Smooth muscle cell (in vitro differentiated cells): ENCODE data around the gene PRLR. TPM values are rescaled to one million over a fixed set of nuclear protein-coding genes. Genes with fewer than 3 reads are reported as not detected.

Source experiments
- DNase-seq: peaks from one replicate; lab custom pipeline; 2025; ENCODE audit not compliant: unreplicated experiment; lab: John Stamatoyannopoulos, UW
- H2AFZ ChIP-seq: fragments of 200-600 bp; sonication (generic); 2 replicates; pipeline ENCODE4 v1.6.0; 2016; ENCODE audit warnings: antibody characterized with exemption, low read depth, mild to moderate bottlenecking
- H3F3A ChIP-seq: fragments of 200-600 bp; sonication (generic); 2 replicates; pipeline ENCODE4 v1.6.0; 2017; ENCODE audit warnings: antibody characterized with exemption, low read depth
- H3K27ac ChIP-seq: fragments of 200-600 bp; sonication (generic); 2 replicates; pipeline ENCODE4 v1.5.1; 2016; ENCODE audit warnings: low read depth, mild to moderate bottlenecking
- H3K27me3 ChIP-seq: fragments of 200-600 bp; sonication (generic); 2 replicates; pipeline ENCODE4 v1.6.1; 2016; ENCODE audit warnings: low read depth, mild to moderate bottlenecking
- H3K36me3 ChIP-seq: fragments of 200-600 bp; sonication (generic); 2 replicates; pipeline ENCODE4 v1.5.1; 2016; ENCODE audit warnings: low read depth
- H3K4me1 ChIP-seq: fragments of 200-600 bp; sonication (generic); 2 replicates; pipeline ENCODE4 v1.5.1; 2016; ENCODE audit warnings: low read depth
- H3K4me2 ChIP-seq: fragments of 200-600 bp; sonication (generic); 2 replicates; pipeline ENCODE4 v1.6.0; 2016; ENCODE audit warnings: mild to moderate bottlenecking
- H3K4me3 ChIP-seq: fragments of 200-600 bp; sonication (generic); 2 replicates; pipeline ENCODE4 v1.5.1; 2016; ENCODE audit warnings: mild to moderate bottlenecking
- H3K79me2 ChIP-seq: fragments of 200-600 bp; sonication (generic); 2 replicates; pipeline ENCODE4 v1.6.0; 2016; ENCODE audit warnings: low read depth, mild to moderate bottlenecking
- H3K9ac ChIP-seq: fragments of 200-600 bp; sonication (generic); 2 replicates; pipeline ENCODE4 v1.6.0; 2016; ENCODE audit warnings: low read depth
- H3K9me3 ChIP-seq: fragments of 200-600 bp; sonication (generic); replicated peaks from 2 replicates; pipeline ENCODE4 v1.5.1; 2016; ENCODE audit warnings: low read depth
- H4K20me1 ChIP-seq: fragments of 200-600 bp; sonication (generic); 2 replicates; pipeline ENCODE4 v1.6.0; 2016; ENCODE audit warnings: low read depth
- CTCF ChIP-seq: fragments of 200-600 bp; sonication (generic); IDR thresholded peaks from 2 replicates; pipeline ENCODE4 v1.5.1; 2017; ENCODE audit warnings: borderline replicate concordance, mild to moderate bottlenecking, antibody characterized with exemption; ENCODE audit not compliant: insufficient read depth, poor library complexity, severe bottlenecking
- WGBS: methylation state at CpG from one replicate; pipeline ENCODE4 v1.1.7; 2016; ENCODE audit warnings: low lambda C conversion rate; 5-methylcytosine and 5-hydroxymethylcytosine counted together
- polyA plus RNA-seq: library from polyadenylated mRNA; unstranded; fragments of >200 nt; fragmentation: Nextera tagmentation; extraction: Ambion mirVana; gene quantifications from 2 replicates; pipeline ENCODE4 v1.2.1, GENCODE V29; 2016
- total RNA-seq: library from RNA; depleted of rRNA; stranded (reverse); fragments of >200 nt; gene quantifications from 2 replicates; pipeline ENCODE4 v1.2.3, GENCODE V29; 2014

The PRLR gene
- total and polyA plus RNA-seq, 2 experiments from 2014 or later, result 2.3 to 47.4 TPM

DNA sequence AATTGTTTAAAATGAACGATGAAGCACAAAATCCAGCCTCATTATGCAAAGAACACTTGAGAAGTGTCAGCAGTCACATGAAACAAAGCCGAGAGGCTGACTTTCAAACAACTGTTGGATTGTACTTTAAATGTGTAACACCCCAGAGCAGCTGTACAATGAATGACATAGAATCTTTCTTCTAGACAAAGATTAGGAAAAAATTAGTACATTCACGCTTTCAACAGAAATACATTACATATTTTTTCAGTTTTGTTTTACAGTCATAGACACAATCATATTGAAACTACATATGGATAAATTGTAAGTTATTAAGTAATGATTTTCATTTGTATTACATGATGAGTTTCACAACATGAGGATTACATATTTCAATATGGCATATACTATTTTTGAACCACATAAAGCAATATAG, 171.9 kb downstream of the PRLR start:
- no peaks in the 10 kb centered on the region for H3K4me1 ChIP-seq
- 87% methylated on average over 3 of the region's 3 CpGs for WGBS

GRCh38 chr5:35056686-35057085, 173.6 kb downstream of the PRLR start:
- DNase-seq, result no peak
- Histone ChIP-seq H2AFZ (no peak overlapping the region), H3K9me3 (no peaks in the 10 kb centered on the region), H3F3A (no peaks in the 10 kb centered on the region), H3K9ac (no peak overlapping the region), H3K27me3 (no peaks in the 10 kb centered on the region), H3K27ac (no peak overlapping the region), H3K4me1 (no peaks in the 10 kb centered on the region), H3K36me3 (no peaks in the 10 kb centered on the region), H3K79me2 (no peaks in the 10 kb centered on the region), H3K4me3 (no peak overlapping the region), H3K4me2 (no peak overlapping the region), H4K20me1 (no peaks in the 10 kb centered on the region)
- no peak for TF ChIP-seq CTCF
- WGBS, result 56% methylated on average over 2 of the region's 2 CpGs

More for the DNA sequence above, 171.9 kb downstream of the PRLR start:
- Histone ChIP-seq H3K4me2 (no peak overlapping the region), H3F3A (no peaks in the 10 kb centered on the region), H3K4me3 (no peak overlapping the region), H4K20me1 (no peaks in the 10 kb centered on the region), H3K36me3 (no peaks in the 10 kb centered on the region), H3K9me3 (no peaks in the 10 kb centered on the region), H3K27ac (no peak overlapping the region), H3K79me2 (no peaks in the 10 kb centered on the region), H2AFZ (no peak overlapping the region), H3K27me3 (no peaks in the 10 kb centered on the region), H3K9ac (no peak overlapping the region)
- no peak for DNase-seq
- no peak for TF ChIP-seq CTCF

- no peak overlapping the region for H3K27ac ChIP-seq
- no peaks in the 10 kb centered on the region for H3K27me3 ChIP-seq
- H3K4me3 ChIP-seq, result no peak overlapping the region
- H3K4me2 ChIP-seq, result no peak overlapping the region
- no peaks in the 10 kb centered on the region for H3K79me2 ChIP-seq
- H2AFZ ChIP-seq, result no peak overlapping the region
- no peaks in the 10 kb centered on the region for H3K4me1 ChIP-seq
- 86% methylated on average over 4 of the region's 4 CpGs for WGBS
- no peaks in the 10 kb centered on the region for H4K20me1 ChIP-seq
- H3K36me3 ChIP-seq, result no peaks in the 10 kb centered on the region
- no peak for DNase-seq
- no peak overlapping the region for H3K9ac ChIP-seq
- no peak for TF ChIP-seq CTCF
- no peaks in the 10 kb centered on the region for H3K9me3 ChIP-seq
- H3F3A ChIP-seq, result no peaks in the 10 kb centered on the region
These were observed 177.4 kb downstream of the PRLR start for GRCh38 chr5:35052838-35053237.

- Histone ChIP-seq H3K9ac (no peak overlapping the region), H3K4me1 (no peaks in the 10 kb centered on the region), H3K36me3 (no peaks in the 10 kb centered on the region), H3K79me2 (no peaks in the 10 kb centered on the region), H3K4me2 (no peak overlapping the region), H3K27ac (no peak overlapping the region), H4K20me1 (no peaks in the 10 kb centered on the region), H3K9me3 (no peaks in the 10 kb centered on the region), H3F3A (no peaks in the 10 kb centered on the region), H3K4me3 (no peak overlapping the region), H3K27me3 (no peaks in the 10 kb centered on the region), H2AFZ (no peak overlapping the region)
- TF ChIP-seq CTCF, result no peak
- DNase-seq, result no peak
- WGBS, result 93% methylated on average over 3 of the region's 3 CpGs
These were observed 179.7 kb downstream of the PRLR start for GRCh38 chr5:35050541-35051126.
